ENCODE measurements around the gene DPH1. TPM values are rescaled to one million over a fixed set of nuclear protein-coding genes. Genes with fewer than 3 reads are reported as not detected.

The DPH1 gene
- total and polyA plus RNA-seq, 9 donors = 27.5 to 77.7 (median 46.0) TPM

- intact Hi-C loops (cut with DNase I) = no loop called here
- H3K9me3 ChIP-seq = no peaks in the 10 kb centered on the region
- H3K27ac ChIP-seq = no peak overlapping the region
- TF ChIP-seq POLR2A (IDR thresholded peaks at IDR 0.05) (no peak), EP300 (IDR thresholded peaks at IDR 0.05) (no peak), CTCF (IDR thresholded peaks at IDR 0.05) (no peak)
- no peaks in the 10 kb centered on the region for H3K36me3 ChIP-seq
- H3K27me3 ChIP-seq = no peaks in the 10 kb centered on the region
- peaks cover 27% of the 10 kb centered on the region for H3K4me1 ChIP-seq (ENCODE audit: insufficient read depth)
- 77 to 82% (median 80%) methylated on average over 9 of the region's 9 CpGs for WGBS, 3 donors
- H3K4me3 ChIP-seq = no peak overlapping the region
- no peak for DNase-seq
These were observed 51.6 kb downstream of the DPH1 start for GRCh38 chr17:2081564-2081963.

GRCh38 chr17:2082003-2082781 is 52.2 kb downstream of the DPH1 start:
- TF ChIP-seq POLR2A (IDR thresholded peaks at IDR 0.05) (no peak), EP300 (IDR thresholded peaks at IDR 0.05) (no peak), CTCF (IDR thresholded peaks at IDR 0.05) (no peak)
- Histone ChIP-seq H3K27ac (peak overlapping the region; percentile 42 to 62), H3K4me1 (ENCODE audit: insufficient read depth) (peaks cover 21% of the 10 kb centered on the region), H3K36me3 (no peaks in the 10 kb centered on the region), H3K9me3 (no peaks in the 10 kb centered on the region), H3K27me3 (no peaks in the 10 kb centered on the region), H3K4me3 (no peak overlapping the region)
- no peak for DNase-seq
- 66 to 78% (median 68%) methylated on average over 9 of the region's 9 CpGs for WGBS, 3 donors
- intact Hi-C loops (cut with DNase I) = no loop called here

GRCh38 chr17:2083613-2084035 is 53.7 kb downstream of the DPH1 start:
- Histone ChIP-seq H3K9me3 (no peaks in the 10 kb centered on the region), H3K4me1 (ENCODE audit: insufficient read depth) (peaks cover 23% of the 10 kb centered on the region)
- 35 to 47% (median 39%) methylated on average over 7 of the region's 7 CpGs for WGBS, 3 donors

GRCh38 chr17:2084036-2084765 is 54.2 kb downstream of the DPH1 start:
- Histone ChIP-seq H3K27me3 (no peaks in the 10 kb centered on the region), H3K9me3 (no peaks in the 10 kb centered on the region), H3K27ac (peak overlapping the region; percentile 47 to 62), H3K36me3 (no peaks in the 10 kb centered on the region), H3K4me1 (ENCODE audit: insufficient read depth) (peaks cover 26% of the 10 kb centered on the region), H3K4me3 (no peak overlapping the region)
- peak in 1 of 5 donors; percentile 52 for DNase-seq
- 51 to 65% (median 59%) methylated on average over 8 of the region's 8 CpGs for WGBS, 3 donors
- intact Hi-C loops (cut with DNase I) = no loop called here
- TF ChIP-seq CTCF (IDR thresholded peaks at IDR 0.05) = no peak
- no peak for TF ChIP-seq POLR2A (IDR thresholded peaks at IDR 0.05)
- no peak for TF ChIP-seq EP300 (IDR thresholded peaks at IDR 0.05)

More at GRCh38 chr17:2083613-2084035, 53.7 kb downstream of the DPH1 start:
- H3K27me3 ChIP-seq = no peaks in the 10 kb centered on the region
- DNase-seq = peak in 1 of 5 donors; percentile 43
- TF ChIP-seq POLR2A (IDR thresholded peaks at IDR 0.05) (no peak), EP300 (IDR thresholded peaks at IDR 0.05) (no peak)
- intact Hi-C loops (cut with DNase I) = no loop called here
- peak overlapping the region; percentile 47 to 62 for H3K27ac ChIP-seq
- no peak overlapping the region for H3K4me3 ChIP-seq
- H3K36me3 ChIP-seq = no peaks in the 10 kb centered on the region

All from ovary (tissue), 9 donors.